Cardiac septum (tissue), 1 donor: ENCODE results near the gene VAPB. TPM values are rescaled to one million over a fixed set of nuclear protein-coding genes. Genes with fewer than 3 reads are reported as not detected.

Source experiments
- DNase-seq: peaks from one replicate; pipeline ENCODE4 v3.0.0-alpha.2; 2020; ENCODE audit warnings: low spot score
- intact Hi-C: fragments of 100-400 bp; cut with DNase I; formaldehyde crosslinking; loops from one replicate; pipeline ENCODE4 v1.14.0; 2022
- total RNA-seq: library from RNA; stranded (reverse); fragmentation: NEBNext Ultra II Directional; extraction: Animal tissue kit (Norgen Biotek cat#: 25700); gene quantifications from one replicate; pipeline ENCODE4 v1.2.1, GENCODE V29; 2021
- donor health status: DM: no; HTN: no; CAD: no.

The VAPB gene
- total RNA-seq, 1 donor from 2014 or later = 65.9 TPM

DNA sequence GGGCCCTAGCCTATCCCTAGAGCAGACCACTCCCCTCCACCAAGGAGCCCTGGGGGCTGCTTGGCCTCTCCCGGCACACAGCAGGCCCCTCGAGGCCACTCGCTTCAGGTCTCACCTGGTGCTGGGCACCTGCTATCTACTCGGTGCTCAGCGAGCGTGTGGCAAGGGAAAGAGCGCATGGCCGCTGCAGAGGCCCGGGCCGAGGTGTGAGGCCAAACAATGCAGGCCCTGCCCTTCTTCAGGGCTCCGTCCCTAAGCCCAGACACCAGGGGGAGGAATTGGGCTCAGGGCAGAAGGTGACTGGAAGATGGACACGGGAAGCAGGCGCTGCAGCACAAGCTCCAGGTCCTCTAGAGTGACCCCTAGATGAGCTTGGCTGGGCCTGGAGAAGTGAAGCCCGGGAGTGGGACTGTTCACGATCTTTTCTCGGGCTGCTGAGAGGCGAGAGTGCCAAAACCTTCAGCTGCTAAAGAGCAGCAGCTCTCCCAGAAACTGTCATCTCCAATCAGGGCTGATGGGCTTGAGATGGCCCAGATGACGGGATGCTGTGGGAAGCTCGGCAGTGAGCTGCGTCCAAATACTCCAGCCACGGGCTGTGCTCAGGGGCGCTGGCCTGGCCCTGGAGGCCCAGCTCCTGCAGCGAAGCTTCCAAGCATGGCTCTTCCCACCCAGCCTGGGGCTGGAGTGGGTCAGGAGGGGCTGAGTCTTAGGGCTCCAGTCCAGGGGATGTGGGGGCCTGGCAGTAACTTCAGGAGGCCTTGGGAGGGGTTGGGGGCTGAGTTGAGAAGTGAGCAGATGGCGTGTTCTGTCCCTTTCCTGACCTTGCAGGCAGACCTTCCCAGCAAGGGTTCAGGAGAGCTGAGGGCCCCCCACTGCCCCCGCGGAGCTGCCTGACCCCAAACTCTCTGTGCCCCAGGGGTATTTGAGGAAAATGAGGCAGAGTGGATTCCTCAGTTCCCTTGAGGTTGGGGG, 82.5 kb downstream of the VAPB start:
- DNase-seq = no peak
- intact Hi-C loops = no loop called here

DNA sequence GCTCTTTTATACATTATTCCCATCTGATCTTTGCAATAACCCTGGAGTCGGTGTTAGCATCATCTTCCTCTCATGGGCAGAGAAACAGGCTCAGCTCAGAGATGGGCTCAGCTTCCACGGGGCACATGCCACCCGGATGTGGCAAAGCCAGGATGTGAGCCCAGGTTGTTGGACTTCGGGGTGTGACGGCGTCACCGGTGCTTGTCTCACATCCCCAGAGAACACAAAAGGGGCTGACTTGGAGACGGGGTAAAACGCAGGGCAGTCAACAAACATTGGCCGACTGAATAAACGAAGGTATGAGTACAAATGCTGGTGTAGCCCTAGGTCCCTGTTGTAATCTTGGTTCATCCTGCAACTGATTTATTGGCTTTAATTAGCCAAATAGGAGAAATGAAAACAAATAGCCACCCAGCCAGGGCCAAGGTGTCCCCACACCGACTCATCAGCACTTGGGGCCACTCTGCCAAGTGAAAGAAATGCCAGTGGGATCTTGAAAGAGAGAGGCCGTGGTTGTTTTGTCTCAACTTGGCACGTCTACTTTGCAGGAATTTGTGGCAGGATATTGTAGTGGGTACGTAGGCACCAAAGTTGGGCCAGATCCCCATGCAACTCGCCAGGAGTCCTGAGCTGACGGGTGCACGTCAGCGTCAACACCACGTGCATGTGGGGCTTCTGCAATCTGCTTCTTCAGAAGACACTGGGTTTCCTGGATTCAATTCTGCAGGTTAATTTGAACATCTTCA, 83.4 kb downstream of the VAPB start:
- no peak for DNase-seq
- intact Hi-C loops = no loop called here

DNA sequence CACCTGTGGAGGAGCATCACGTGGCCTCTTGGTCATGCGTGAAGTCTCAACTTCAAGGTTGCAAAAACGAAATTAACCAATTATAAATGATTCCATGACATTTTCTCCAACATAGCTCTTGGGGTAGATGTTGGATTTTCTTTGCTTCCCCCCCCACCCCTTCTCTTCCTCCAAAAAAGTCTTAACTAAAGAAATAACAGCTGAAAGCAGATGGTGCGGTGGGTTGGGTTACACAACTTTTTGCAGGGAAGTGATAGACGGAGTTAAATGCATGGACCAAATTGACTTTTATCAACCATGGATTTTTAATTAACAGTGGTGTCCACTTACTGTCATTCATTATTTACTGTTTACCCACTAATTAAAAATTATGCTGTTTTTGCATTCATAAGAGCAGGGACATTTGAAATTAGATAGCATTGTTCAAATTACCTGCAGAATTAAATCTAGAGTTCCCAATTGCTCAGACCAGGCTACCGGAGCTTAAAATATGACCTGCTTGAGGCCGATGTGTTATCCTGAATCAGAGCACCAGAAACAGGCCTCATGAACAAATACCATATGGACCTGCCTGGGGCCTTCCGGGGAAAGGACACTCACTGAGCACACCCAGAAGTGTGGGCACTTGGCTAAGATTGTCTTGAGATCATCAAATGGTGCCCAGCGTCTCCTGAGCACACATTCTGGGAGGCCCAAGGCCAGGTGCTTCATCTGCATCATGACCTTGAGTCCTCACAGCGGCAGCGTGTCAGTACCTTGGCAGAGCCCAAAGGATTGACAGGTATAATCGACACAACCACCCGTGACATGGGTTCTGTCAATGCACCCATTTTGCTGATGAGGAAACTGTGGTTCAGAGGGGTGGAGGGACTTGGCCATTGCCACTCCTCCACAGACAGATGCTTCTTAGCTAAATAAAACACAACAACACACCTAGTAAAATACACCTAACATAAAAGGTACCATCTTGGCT, 84.7 kb downstream of the VAPB start:
- DNase-seq = no peak
- intact Hi-C loops = no loop called here

DNA sequence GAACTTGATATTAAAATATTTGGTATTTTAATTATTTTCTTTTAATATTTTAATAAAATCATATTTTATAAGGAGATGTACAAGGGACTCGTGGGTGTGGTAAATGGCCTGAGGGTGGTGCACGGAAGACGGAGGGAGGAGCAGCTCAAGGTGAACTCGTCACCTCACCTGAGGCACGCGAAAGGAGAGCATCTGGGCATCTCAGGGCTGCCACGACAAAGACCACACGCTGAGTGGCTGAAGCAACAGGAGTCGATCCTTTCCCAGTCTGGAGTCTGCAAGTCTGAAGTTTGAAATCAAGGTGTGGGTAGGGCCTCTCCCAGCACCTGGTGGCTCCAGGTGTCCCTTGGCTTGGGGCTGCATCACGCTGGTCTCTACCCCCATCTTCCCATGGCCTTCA, 86.4 kb downstream of the VAPB start:
- intact Hi-C loops = no loop called here
- DNase-seq = no peak

DNA sequence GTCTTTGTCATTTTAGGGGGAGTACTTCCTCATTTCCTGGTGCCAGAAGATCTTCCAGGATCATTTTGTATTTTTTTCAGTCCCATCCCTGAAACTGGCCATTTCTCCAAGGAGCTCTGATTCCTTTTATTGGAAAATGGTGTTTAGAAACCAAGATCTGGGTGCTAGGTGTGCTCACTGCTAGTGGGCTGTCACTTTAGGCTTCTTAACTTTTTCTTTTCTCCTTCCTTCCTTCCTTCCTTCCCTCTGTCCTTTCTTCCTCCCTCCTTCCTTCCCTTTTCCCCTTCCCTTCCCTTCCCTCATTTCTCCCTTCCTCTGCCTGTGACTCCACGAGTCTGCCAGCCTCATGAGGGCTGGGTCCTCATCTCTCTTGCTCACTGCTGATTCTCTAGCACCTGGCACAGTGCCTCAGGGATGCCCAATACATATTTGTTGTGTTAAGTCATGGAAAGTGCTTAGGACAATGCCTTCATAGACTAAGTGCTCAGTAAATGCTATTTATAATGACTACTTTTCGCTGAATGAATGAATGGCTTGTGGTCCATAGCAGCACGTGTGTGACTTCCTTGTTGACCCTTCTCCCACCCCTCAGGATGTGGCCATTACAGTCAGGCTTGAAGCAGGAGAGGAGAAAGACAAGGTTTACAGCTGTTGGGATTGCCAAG, 89.2 kb downstream of the VAPB start:
- intact Hi-C loops = no loop called here
- DNase-seq = no peak

DNA sequence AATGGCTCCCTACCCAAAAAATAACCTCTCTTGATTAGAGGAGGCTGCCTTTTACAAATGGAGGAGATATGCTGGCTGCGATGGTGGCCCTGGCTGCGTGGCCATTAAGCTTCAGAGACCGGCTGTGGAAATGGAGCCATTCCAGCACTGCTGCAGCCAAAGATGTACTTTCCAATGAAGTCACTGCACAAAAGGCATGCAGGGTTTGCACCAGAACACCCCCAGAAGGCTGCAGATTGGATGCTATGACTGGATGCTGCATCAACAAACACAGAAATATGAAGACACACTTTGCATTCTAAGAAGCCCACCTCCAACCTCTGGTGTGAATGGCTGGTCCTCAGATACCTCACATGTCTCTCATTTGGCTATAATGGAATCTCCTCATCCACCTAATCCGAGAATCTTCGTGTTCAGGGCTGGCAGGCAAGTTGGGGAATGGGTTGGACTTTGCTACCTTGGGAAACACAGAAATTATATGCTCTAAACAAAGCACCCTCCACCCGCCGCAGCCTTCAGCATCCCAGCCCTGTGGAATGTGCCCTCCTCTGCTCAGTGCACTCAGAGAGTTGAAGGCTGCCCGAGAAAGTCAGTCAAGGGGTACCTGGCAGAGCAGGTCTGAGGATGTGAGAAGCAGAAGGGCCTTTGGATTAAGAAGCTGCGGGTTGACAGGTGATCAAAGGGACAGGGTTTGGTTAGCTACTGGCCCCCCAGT, 90.9 kb downstream of the VAPB start:
- intact Hi-C loops = no loop called here
- no peak for DNase-seq

DNA sequence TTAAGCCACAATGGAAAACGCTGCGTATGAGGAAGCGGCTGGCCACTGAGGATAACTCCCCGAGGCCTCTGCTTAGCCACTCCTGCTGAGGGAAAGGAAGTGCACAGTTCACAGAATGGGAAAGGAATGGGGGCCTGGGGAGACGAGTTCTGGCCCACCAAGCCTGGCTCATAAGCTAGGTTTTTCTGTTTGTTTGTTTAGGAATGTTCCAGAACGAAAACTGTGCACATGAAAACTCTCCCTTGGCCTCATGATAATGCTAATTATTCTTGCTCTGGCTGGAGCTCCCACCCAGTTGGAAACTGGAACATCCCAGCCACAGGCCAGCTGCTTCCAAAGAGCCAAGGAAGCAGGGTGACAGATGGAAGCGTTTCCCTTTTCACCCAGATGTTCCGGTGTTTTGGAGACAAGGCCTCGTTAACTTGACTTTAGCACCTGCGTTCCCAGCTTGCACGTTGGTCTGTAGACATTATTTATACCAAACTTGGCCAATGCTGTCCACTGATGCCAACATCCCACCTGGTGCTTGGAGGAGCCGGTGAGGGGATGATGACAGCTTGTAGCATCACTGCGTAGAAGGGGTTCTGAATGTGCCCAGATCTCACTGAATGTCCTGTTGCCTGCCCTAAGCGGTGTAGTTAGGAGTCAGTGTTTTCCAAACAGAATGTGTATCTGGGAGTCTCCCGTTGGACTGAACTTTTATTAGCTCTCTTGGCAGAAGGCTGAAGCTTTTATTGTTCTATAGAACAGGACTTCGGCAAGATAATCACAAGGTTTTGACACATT, 91.7 kb downstream of the VAPB start:
- intact Hi-C loops = no loop called here
- DNase-seq = no peak

DNA sequence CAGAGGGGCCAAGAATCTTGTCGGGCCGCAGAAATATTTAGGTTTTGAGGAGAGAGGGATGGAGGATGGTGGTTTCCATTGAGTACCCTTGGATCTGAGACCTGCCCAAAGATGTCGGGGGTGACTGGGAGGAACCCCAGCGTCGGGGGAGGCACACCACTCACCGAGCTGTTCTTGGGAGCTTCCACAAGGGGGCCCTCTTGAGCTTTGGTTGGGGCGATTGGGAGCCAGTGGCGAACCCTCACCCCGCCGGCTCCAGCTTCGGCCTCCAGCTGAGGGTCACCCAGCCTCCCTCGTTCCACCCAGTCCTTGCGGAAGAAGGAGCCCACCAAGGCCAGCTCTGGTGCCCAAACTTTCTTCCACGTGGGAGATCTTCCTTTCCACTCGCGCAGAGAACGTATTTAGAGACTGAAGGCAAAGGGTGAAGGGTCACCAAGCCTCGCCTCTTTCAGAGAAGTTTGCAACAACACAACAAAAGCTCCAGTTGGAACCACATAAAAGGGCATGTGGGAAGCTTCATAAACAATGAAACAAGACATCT, 92.5 kb downstream of the VAPB start:
- intact Hi-C loops = no loop called here

DNA sequence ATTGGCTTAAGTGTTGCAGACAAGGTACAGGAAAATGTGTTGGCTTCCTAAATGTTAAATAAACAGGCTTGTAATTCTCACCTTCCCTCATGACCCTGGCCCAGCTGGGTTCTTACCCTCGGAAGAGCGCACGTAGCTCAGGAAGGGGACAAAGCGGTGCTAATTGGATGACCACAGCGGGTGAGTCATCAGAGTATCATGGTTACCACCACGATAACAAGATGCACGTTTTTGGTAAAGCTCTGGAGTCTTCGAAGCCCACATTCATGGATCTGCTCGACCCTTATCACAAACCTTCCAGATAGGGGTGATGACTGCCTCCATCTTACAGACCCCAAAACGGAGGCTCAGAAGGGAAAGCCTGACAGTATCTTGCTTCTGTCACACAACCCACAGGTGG, 93.4 kb downstream of the VAPB start:
- no peak for DNase-seq
- intact Hi-C loops = no loop called here

More for the DNA sequence above, 92.5 kb downstream of the VAPB start:
- DNase-seq = no peak

DNA sequence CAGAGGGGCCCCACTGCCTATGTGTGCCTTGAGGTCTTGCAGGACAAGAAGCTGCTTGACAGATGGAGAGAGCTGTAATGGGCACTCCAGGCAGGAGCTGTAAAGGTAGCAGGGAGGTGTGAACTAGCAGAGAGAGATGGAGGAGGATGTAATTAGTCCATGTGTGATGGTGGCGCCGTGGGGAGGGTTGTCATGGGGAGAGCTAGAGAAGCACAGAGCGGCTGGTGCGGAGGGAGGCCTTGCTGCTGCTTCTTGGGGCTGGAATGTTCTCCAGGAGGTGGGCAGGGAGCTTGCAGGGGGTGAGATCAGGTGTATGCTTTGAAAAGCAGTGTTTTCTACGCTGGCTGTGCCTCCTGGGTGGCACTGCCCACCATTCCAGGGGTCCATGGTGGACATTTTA, 94.0 kb downstream of the VAPB start:
- intact Hi-C loops = no loop called here
- DNase-seq = no peak

DNA sequence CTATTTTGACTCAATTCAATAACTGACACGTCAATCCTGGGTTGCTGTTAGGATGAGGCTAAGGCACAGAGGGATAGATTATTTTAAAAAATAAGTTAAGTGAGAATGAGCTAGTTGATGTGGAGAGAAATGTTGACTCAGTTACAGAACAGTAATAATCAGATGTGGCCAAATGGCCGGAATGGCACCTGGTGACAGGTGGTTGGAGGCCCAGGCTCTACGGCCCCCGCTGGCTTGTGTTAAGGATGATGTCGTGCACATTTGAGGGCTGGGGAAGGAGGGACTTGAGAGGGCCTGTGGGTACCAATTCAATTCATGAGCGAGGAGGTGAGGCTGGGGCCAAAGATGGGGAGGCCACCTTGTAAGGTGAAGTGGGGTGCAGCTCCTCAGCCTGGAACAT, 94.4 kb downstream of the VAPB start:
- DNase-seq = no peak
- intact Hi-C loops = no loop called here

DNA sequence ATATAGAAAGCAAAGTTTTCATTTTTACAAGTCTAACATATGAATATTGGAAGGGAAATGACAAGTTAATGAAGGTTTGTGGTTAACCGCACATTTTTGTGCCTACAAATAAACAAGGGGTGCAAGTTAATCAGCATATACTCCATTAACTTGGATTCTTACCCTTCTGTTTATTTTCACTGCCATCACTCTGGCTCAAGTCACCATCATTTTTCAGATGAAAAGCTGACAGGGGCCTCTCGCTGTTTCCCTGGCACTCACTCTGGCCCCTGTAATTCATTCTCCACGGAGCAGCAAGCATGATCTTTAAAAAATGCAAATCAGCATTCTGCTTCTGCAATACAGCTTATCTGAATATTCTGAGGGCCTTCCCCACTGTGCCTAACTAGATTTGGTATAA, 96.4 kb downstream of the VAPB start:
- DNase-seq = no peak
- intact Hi-C loops = no loop called here

DNA sequence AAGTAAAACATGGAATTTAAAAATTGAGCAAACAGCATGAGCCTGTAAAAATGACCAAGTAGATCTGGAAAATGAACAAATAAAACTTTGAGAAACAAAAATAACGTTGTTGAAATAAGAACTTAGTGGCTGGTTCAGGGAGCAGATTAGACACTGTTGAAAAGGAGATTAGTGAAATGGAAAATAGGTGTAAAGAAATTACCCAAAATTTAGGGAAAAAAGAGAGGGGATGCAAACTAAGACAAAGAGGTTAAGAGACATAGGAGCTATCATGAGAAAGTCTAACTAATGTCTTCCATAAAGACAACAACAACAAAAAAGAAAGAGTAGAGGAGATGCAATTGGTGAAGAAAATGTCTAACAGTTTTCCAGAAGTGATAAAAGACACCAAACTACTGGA, 97.2 kb downstream of the VAPB start:
- intact Hi-C loops = no loop called here
- DNase-seq = no peak

DNA sequence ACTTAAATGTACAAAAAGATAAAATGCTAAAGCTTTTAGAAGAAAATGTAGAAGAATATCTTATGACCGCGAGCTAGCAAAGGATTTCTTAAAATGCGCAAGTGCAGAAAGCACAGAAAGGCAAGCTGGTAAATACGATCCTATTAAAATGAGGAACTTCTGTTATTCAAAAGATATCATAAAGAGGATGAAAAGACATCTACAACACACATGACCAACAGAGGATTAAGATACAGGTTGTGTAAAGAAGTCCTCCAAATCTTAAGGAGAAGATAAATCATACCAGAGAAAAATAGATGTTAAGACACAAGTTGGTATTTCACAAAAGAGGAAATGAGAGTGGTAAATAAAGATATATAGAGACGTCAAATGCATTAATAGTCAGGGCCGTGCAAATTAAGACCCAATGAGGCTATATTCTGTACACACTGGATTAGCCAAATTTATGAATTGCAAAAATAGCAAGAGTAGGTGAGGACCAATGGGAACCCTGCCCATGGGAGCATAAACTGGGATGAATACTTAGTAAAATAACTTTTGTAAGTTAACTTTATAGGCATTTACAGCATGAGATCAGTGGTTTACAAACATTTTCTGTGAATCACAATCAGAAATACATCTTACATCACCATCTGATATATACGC, 103.2 kb downstream of the VAPB start:
- no peak for DNase-seq
- intact Hi-C loops = no loop called here

DNA sequence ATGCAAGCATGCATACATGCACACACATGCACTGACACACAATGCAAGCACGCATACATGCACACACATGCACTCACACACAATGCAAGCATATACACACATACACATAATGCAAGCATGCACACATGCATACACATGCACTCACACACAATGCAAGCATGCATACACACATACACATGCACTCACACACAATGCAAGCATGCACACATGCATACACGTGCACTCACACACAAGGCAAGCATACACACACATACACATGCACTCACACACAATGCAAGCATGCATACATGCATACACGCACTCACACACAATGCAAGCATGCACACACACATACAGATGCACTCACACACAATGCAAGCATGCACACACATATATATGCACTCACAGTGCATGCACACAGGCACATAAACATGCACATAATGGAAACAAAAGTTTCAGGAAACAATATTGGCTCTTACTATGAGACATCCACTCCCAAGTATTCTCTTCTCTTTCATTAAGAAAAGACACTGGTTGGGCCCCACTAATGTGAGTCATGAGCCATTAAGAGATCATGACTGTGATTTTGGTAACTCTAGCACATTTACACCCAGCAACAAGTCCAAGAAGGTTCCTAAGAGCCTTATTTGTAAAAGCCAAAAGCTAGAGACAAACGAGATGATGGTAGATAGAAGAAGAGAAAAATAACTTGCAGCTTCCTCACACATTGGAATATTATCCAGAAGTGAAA, 103.9 kb downstream of the VAPB start:
- no peak for DNase-seq
- intact Hi-C loops = no loop called here

DNA sequence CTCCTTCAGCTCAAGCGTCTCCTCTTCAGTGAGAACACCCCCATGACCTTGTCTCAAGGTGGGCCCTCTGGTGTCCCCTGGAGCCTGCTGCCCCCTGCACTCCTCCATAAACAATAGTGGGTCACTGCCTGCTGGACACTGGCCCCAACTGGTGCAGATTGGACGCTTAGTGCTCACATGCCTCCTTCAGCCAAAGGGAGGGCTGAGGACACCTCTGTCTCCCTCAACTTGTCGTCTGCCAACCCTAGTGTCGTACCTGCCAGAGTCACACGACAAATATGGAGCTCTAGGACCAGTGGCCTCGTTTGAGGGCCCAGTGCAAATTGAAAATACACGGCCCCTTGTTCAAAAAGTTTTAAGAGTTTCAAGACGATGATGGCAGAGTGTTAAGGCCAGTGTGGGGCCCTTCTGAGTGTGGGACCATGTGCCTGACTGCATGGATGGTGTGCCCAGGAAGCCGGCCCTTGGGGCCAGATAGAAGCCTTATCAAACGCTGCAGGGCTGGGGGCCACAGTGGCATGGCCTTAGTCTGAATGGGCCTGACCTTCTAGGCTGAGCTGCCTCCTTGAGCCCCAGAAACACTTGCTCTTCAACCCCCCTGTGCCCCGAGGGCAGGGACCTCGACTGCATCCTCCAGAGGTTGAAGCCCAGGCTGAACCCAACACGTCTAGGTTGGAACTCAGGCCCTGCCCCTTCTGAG, 106.0 kb downstream of the VAPB start:
- DNase-seq = no peak
- intact Hi-C loops = no loop called here
